Measurements from ENCODE around the gene PTPRD. TPM values are rescaled to one million over a fixed set of nuclear protein-coding genes. Genes with fewer than 3 reads are reported as not detected.

PTPRD gene
- total and polyA plus RNA-seq, 9 donors = 16.2 to 231 (median 85.8) TPM

DNA sequence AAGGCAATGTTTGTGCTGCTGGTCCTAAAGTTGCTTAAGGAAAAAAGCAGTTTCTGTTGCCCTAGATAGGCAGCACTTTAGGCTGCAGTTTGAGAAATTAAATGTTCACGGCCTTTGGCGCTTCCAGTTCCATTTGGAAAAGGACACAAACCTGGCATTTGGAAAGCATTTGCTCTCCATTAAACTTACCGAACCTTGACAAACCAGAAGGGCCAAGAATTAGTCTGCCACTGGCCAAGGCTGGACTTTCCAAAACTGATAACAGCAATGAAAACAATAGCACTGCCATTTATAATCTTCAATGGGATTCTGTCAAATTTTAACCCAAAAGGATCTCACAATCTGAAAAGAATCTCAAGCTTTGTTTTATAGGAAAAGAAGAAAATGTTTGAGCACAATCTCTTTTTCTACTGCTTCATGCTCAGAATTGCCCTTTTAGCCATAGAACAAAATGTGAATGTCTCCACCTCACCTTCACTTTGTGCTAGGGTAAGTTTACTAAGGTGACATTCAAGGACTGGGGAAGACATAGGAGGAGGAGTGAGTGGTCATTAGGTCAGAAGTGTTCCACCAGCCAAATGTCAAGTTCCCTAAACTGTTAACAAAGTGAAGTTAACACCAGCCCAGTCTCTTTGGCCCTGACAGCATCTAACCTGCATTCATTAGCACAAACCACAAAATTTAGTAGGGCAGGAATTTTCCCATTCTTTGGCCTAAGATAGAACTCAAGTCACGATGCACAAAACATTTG, 2229.8 kb downstream of the PTPRD start:
- no peaks in the 10 kb centered on the region for H3K9me3 ChIP-seq
- 61 to 77% (median 77%) methylated on average over 4 of the region's 4 CpGs for WGBS, 3 donors
- peaks cover 10% of the 10 kb centered on the region for H3K4me1 ChIP-seq (ENCODE audit: insufficient read depth)
- H3K27me3 ChIP-seq = no peaks in the 10 kb centered on the region
- intact Hi-C loops (cut with DNase I) = no loop called here
- no peak overlapping the region for H3K27ac ChIP-seq
- no peaks in the 10 kb centered on the region for H3K36me3 ChIP-seq
- H3K4me3 ChIP-seq = no peak overlapping the region
- TF ChIP-seq EP300 (IDR thresholded peaks at IDR 0.05) (no peak), POLR2A (IDR thresholded peaks at IDR 0.05) (no peak)
- TF ChIP-seq, protein P1, sequence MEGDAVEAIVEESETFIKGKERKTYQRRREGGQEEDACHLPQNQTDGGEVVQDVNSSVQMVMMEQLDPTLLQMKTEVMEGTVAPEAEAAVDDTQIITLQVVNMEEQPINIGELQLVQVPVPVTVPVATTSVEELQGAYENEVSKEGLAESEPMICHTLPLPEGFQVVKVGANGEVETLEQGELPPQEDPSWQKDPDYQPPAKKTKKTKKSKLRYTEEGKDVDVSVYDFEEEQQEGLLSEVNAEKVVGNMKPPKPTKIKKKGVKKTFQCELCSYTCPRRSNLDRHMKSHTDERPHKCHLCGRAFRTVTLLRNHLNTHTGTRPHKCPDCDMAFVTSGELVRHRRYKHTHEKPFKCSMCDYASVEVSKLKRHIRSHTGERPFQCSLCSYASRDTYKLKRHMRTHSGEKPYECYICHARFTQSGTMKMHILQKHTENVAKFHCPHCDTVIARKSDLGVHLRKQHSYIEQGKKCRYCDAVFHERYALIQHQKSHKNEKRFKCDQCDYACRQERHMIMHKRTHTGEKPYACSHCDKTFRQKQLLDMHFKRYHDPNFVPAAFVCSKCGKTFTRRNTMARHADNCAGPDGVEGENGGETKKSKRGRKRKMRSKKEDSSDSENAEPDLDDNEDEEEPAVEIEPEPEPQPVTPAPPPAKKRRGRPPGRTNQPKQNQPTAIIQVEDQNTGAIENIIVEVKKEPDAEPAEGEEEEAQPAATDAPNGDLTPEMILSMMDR (IDR thresholded peaks at IDR 0.05) = no peak
- DNase-seq = no peak

- WGBS, 3 donors = 63 to 89% (median 81%) methylated on average over 1 of the region's 1 CpG
- no peak for DNase-seq
Observed at GRCh38 chr9:8382266-8382665, 2230.5 kb downstream of the PTPRD start.

DNA sequence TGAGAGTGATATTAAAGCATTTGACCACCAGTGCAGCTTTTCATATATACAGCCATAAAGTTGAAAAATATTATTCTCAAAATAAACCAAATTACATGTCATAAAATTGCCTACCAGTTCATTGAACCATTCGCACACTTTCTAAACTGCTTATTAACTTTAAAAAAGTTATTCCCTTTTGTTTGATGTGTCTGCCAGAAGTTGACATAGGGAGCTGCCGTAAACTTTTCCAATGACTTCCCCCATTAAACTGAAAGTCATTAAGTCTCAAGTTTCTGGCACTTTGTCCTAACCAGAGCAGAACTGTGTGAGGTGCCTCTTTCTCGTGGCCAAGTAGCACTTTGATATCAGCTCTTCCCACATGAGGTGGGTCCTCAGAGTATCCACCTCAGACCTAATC, 2231.2 kb downstream of the PTPRD start:
- intact Hi-C loops (cut with DNase I) = no loop called here
- Histone ChIP-seq H3K27ac (no peak overlapping the region), H3K4me1 (ENCODE audit: insufficient read depth) (peaks cover 5% of the 10 kb centered on the region), H3K4me3 (no peak overlapping the region), H3K27me3 (no peaks in the 10 kb centered on the region), H3K36me3 (no peaks in the 10 kb centered on the region), H3K9me3 (no peaks in the 10 kb centered on the region)
- no peak for DNase-seq
- 64 to 93% (median 87%) methylated on average over 3 of the region's 3 CpGs for WGBS, 3 donors
- TF ChIP-seq, protein P1 (IDR thresholded peaks at IDR 0.05) = no peak
- no peak for TF ChIP-seq POLR2A (IDR thresholded peaks at IDR 0.05)

More at GRCh38 chr9:8382266-8382665, 2230.5 kb downstream of the PTPRD start:
- intact Hi-C loops (cut with DNase I) = no loop called here
- Histone ChIP-seq H3K27ac (no peak overlapping the region), H3K4me1 (ENCODE audit: insufficient read depth) (peaks cover 7% of the 10 kb centered on the region), H3K27me3 (no peaks in the 10 kb centered on the region), H3K9me3 (no peaks in the 10 kb centered on the region), H3K36me3 (no peaks in the 10 kb centered on the region), H3K4me3 (no peak overlapping the region)
- TF ChIP-seq EP300 (IDR thresholded peaks at IDR 0.05) (no peak), POLR2A (IDR thresholded peaks at IDR 0.05) (no peak)
- TF ChIP-seq, protein P1 (IDR thresholded peaks at IDR 0.05) = no peak

DNA sequence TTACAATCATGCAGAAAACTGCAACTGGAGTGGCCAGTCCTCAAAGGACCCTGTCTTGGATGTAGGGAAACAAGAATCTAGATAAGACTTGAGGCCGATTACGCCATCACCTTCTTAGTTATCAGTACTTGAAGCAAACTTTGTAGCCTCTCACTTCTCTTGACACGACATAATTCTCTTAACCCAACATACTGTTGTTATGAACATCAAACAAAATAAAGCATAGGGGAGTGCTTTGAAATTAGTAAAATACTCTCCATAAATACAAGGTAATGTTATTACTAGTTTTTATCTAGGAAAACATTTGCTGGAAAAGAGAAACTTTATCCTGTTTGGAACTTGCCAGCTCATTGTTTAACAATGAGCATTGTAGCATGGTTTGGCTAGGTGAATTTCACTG, 2238.3 kb downstream of the PTPRD start:
- no peaks in the 10 kb centered on the region for H3K9me3 ChIP-seq
- H3K36me3 ChIP-seq = no peaks in the 10 kb centered on the region
- WGBS, 3 donors = 58 to 80% (median 63%) methylated on average over 3 of the region's 3 CpGs
- TF ChIP-seq EP300 (IDR thresholded peaks at IDR 0.05) (no peak), POLR2A (IDR thresholded peaks at IDR 0.05) (no peak)
- TF ChIP-seq, protein P1 (IDR thresholded peaks at IDR 0.05) = no peak
- DNase-seq = no peak
- H3K4me3 ChIP-seq = no peak overlapping the region
- no peaks in the 10 kb centered on the region for H3K4me1 ChIP-seq (ENCODE audit: insufficient read depth)
- intact Hi-C loops (cut with DNase I) = no loop called here
- H3K27me3 ChIP-seq = no peaks in the 10 kb centered on the region
- H3K27ac ChIP-seq = no peak overlapping the region

Data from ovary (tissue), 9 donors.